ENCODE results near the gene TNFRSF18. TPM values are rescaled to one million over a fixed set of nuclear protein-coding genes. Genes with fewer than 3 reads are reported as not detected.
"Not testable (repeated sequence)": the region's sequence is repeated elsewhere in the genome, so short reads cannot be mapped to it uniquely, and the experiment has no call there.

The TNFRSF18 gene
- total RNA-seq, 1 donor from 2014 or later = 1.2 TPM

DNA sequence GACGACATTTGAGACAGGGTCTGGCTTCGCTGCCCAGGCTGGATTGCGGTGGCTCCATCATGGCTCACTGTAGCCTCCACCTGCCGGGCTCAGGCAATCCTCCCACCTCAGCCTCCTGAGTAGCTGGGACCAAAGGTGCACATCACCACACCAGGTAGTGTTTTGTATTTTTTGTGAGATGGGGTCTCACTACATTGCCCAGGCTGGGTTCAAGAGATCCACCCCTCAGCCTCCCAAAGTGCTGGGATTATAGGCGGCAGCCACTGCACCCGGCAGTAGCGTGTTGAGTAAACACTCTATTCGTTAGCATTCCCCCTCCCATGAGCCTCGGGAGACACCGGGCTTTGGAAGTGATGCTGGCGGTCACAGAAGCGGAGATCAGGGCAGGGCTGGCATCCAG is 46.9 kb upstream of the TNFRSF18 start:
- Mint-ChIP-seq H3K27ac (no peak overlapping the region), H3K9me3 (no peaks in the 10 kb centered on the region), H3K4me3 (no peak overlapping the region), H3K27me3 (ENCODE audit: low read depth) (no peaks in the 10 kb centered on the region), H3K4me1 (peaks cover 2% of the 10 kb centered on the region), H3K36me3 (peaks cover 22% of the 10 kb centered on the region)
- TF ChIP-seq CTCF (IDR thresholded peaks at IDR 0.05; ENCODE audit: unreplicated experiment) = no peak
- no peak for DNase-seq (ENCODE audit: low spot score in 2 of 2, unreplicated experiment in 2 of 2)

DNA sequence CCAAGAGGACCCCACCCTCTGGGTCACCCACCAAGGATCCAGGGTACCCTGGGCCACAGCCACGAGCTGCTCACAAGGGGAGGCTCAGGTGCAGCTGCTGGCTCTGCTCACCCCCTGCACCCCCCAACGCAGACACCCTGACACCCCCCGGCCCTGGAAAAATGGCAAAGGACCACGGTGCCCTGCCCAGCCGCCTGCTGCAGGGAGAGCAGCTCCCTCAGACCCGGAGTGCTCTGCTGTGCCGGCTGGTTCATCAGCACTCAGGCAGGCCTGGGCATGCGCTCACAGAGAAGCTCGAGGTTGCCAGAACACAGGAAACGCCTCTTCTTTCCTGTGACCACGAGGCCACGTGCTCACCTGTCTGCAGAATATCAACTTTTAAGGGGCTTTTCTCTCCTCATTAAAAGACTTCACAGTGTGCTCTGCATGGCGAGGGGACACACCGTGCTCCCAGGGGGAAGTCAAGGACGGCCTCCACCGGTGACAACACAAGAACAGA is 44.4 kb upstream of the TNFRSF18 start:
- peaks cover 12% of the 10 kb centered on the region for H3K27me3 Mint-ChIP-seq (ENCODE audit: low read depth)
- TF ChIP-seq CTCF (IDR thresholded peaks at IDR 0.05; ENCODE audit: unreplicated experiment) = no peak
- peak overlapping the region; percentile 39 for H3K27ac Mint-ChIP-seq
- peaks cover 2% of the 10 kb centered on the region for H3K4me1 Mint-ChIP-seq
- no peaks in the 10 kb centered on the region for H3K9me3 Mint-ChIP-seq
- H3K4me3 Mint-ChIP-seq = no peak overlapping the region
- DNase-seq (ENCODE audit: low spot score in 2 of 2, unreplicated experiment in 2 of 2) = no peak
- H3K36me3 Mint-ChIP-seq = peaks cover 12% of the 10 kb centered on the region

GRCh38 chr1:1248009-1248913 is 41.9 kb upstream of the TNFRSF18 start:
- H3K36me3 Mint-ChIP-seq, H3K27ac Mint-ChIP-seq: not testable (repeated sequence)

DNA sequence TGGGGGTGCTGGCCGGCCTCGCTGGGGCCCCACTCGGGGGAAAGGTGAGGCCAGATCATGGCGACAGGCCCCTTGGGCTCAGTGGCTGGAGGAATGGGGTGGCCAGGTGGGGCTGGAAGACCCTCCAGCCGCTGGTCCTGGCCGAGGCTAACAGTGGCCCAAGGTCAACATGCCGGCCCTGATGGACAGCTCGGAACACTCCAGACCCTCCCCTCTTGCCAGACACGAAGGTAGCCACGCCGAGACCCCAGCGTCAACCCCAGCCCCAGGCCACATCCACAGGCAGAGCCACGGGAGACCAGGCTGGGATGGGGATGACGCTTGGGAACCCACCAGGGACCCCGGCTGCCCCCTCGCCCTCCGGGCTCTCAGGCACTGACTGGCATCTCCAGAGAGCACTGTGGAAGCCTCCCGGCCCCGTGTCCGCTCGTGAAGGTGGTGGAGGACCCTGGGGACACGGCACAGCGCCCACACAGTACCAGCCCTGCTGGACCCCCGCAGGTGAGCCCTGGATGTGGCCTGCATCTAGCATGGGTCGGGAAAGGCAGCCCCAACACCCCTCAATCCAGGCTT is 41.0 kb upstream of the TNFRSF18 start:
- Mint-ChIP-seq H3K4me1 (peaks cover 2% of the 10 kb centered on the region), H3K9me3 (no peaks in the 10 kb centered on the region), H3K4me3 (no peak overlapping the region), H3K36me3 (peaks cover 3% of the 10 kb centered on the region), H3K27me3 (ENCODE audit: low read depth) (peaks cover 12% of the 10 kb centered on the region), H3K27ac (no peak overlapping the region)
- no peak for TF ChIP-seq CTCF (IDR thresholded peaks at IDR 0.05; ENCODE audit: unreplicated experiment)
- no peak for DNase-seq (ENCODE audit: low spot score in 2 of 2, unreplicated experiment in 2 of 2)

More at GRCh38 chr1:1248009-1248913, 41.9 kb upstream of the TNFRSF18 start:
- H3K9me3 Mint-ChIP-seq; H3K4me1 Mint-ChIP-seq; DNase-seq (ENCODE audit: low spot score in 2 of 2, unreplicated experiment in 2 of 2); H3K4me3 Mint-ChIP-seq: not testable (repeated sequence)
- peaks cover 12% of the 10 kb centered on the region for H3K27me3 Mint-ChIP-seq (ENCODE audit: low read depth)

DNA sequence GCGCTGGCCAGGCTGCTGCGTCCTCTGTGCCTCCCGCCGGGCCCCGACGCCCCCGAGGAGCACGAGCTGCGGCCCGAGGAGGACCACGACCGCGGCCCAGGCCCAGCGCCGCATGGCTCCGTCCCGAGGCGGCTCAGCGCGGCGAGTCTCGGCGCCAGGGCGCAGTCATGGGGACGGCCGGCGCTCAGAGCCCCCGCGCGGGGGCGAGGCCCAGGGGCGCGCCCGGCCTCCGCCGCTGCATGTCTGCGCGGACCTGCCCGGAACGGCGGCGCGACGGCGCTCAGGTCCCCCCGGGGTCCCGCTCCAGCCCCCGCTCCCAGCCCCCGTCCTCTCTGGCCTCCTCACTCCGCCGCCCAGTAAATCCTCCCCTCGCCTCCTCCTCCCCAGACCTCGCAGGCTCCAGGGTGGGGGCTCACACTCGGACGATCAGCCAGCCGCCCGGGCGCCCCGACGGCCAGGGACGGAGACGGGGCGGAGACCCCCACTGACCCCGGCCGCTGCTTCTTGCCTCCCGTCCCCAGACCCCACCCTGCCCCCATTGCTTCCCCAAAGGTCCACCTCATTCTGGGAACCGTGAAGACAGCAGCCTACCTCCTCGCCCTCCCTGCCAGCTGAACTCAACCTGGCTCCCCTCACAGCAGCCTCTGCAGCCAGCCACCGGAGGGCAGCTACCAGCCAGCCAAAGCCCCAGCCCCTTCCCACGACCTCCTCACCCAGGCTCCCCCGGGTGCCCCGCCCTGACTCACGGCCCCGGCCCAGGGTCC is 40.4 kb upstream of the TNFRSF18 start, which contains the start of gene C1QTNF12:
Gene C1QTNF12 (minus strand): TSS at position 146 of the 764 bp plus-strand sequence. CDS start 32 bp downstream, at position 114.
- no peak within 1 kb of the TSS for H3K27ac Mint-ChIP-seq
- H3K4me1 Mint-ChIP-seq = peaks cover 2% of the 10 kb centered on the region
- H3K9me3 Mint-ChIP-seq = no peaks in the 10 kb centered on the region
- peaks cover 12% of the 10 kb centered on the region for H3K27me3 Mint-ChIP-seq (ENCODE audit: low read depth)
- no peak for TF ChIP-seq CTCF (IDR thresholded peaks at IDR 0.05; ENCODE audit: unreplicated experiment)
- no peak within 1 kb of the TSS for H3K4me3 Mint-ChIP-seq
- DNase-seq (ENCODE audit: low spot score in 2 of 2, unreplicated experiment in 2 of 2) = no peak
- H3K36me3 Mint-ChIP-seq = peaks cover 1% of the 10 kb centered on the region

Data from mesothelial cell of epicardium (in vitro differentiated cells).